Glutamatergic neuron (in vitro differentiated cells): ENCODE data around the gene SELENBP1. TPM values are rescaled to one million over a fixed set of nuclear protein-coding genes. Genes with fewer than 3 reads are reported as not detected.
A peak's percentile ranks its signal among the peaks of the same experiment; 100 is the strongest.

Experiments used
- DNase-seq: peaks from one replicate; pipeline ENCODE4 v3.0.0; 2022
- H3K27ac Mint-ChIP-seq: one replicate; pipeline ENCODE4 v1.8.0; 2020; ENCODE audit warnings: mild to moderate bottlenecking, mixed read lengths, inconsistent platforms; ENCODE audit not compliant: unreplicated experiment
- H3K27me3 Mint-ChIP-seq: one replicate; pipeline ENCODE4 v1.8.0; 2020; ENCODE audit warnings: mild to moderate bottlenecking, moderate library complexity, mixed read lengths, inconsistent platforms; ENCODE audit not compliant: unreplicated experiment
- H3K36me3 Mint-ChIP-seq: one replicate; pipeline ENCODE4 v1.8.0; 2020; ENCODE audit warnings: mild to moderate bottlenecking, mixed read lengths, inconsistent platforms; ENCODE audit not compliant: unreplicated experiment
- H3K4me1 Mint-ChIP-seq: one replicate; pipeline ENCODE4 v1.8.0; 2020; ENCODE audit warnings: mild to moderate bottlenecking, low read depth, mixed read lengths, inconsistent platforms; ENCODE audit not compliant: unreplicated experiment
- H3K4me3 Mint-ChIP-seq: one replicate; pipeline ENCODE4 v1.8.0; 2020; ENCODE audit warnings: mild to moderate bottlenecking, mixed read lengths, inconsistent platforms; ENCODE audit not compliant: unreplicated experiment
- H3K9me3 Mint-ChIP-seq: one replicate; pipeline ENCODE4 v1.8.0; 2020; ENCODE audit warnings: mild to moderate bottlenecking, moderate library complexity, mixed read lengths, inconsistent platforms; ENCODE audit not compliant: unreplicated experiment
- CTCF ChIP-seq: fragments of 200-600 bp; sonication (generic); IDR thresholded peaks from one replicate; pipeline ENCODE4 v1.5.0; 2021; ENCODE audit not compliant: partially characterized antibody, unreplicated experiment
- total RNA-seq: library from RNA; stranded (reverse); fragmentation: NEBNext Ultra II Directional; extraction: Animal tissue kit (Norgen Biotek cat#: 25700); gene quantifications from one replicate; pipeline ENCODE4 v1.2.1, GENCODE V29; 2021; ENCODE audit not compliant: unreplicated experiment

SELENBP1 gene
- total RNA-seq, 1 donor from 2014 or later: 2.9 TPM

- Mint-ChIP-seq H3K9me3 (peaks cover under 1% of the 10 kb centered on the region), H3K27me3 (no peaks in the 10 kb centered on the region), H3K36me3 (no peaks in the 10 kb centered on the region), H3K27ac (no peak overlapping the region), H3K4me3 (no peak overlapping the region), H3K4me1 (no peaks in the 10 kb centered on the region)
- no peak for DNase-seq
- TF ChIP-seq CTCF: no peak
Observed at GRCh38 chr1:151334822-151335221, 37.7 kb downstream of the SELENBP1 start.

GRCh38 chr1:151327903-151328674 lies 44.4 kb downstream of the SELENBP1 start:
- peak; percentile 56 for DNase-seq
- Mint-ChIP-seq H3K4me3 (peak overlapping the region; percentile 99), H3K27me3 (peaks cover 9% of the 10 kb centered on the region), H3K4me1 (peaks cover 25% of the 10 kb centered on the region), H3K9me3 (peaks cover 5% of the 10 kb centered on the region), H3K27ac (peak overlapping the region; percentile 93), H3K36me3 (no peaks in the 10 kb centered on the region)
- TF ChIP-seq CTCF: no peak

GRCh38 chr1:151327223-151327902 lies 45.1 kb downstream of the SELENBP1 start, which contains the start of gene PI4KB:
Gene PI4KB, minus strand, starts transcription at chr1:151327416. Its CDS starts 10,935 bp downstream, at chr1:151316481.
- H3K27me3 Mint-ChIP-seq: peaks cover 13% of the 10 kb centered on the region
- H3K4me3 Mint-ChIP-seq: peak within 1 kb of the TSS; percentile 99
- no peak for TF ChIP-seq CTCF
- no peaks in the 10 kb centered on the region for H3K36me3 Mint-ChIP-seq
- peaks cover 5% of the 10 kb centered on the region for H3K9me3 Mint-ChIP-seq
- peaks cover 25% of the 10 kb centered on the region for H3K4me1 Mint-ChIP-seq
- DNase-seq: peak; percentile 81
- H3K27ac Mint-ChIP-seq: peak within 1 kb of the TSS; percentile 96

- DNase-seq: peak; percentile 26
- peak overlapping the region; percentile 99 for H3K4me3 Mint-ChIP-seq
- H3K36me3 Mint-ChIP-seq: no peaks in the 10 kb centered on the region
- peaks cover 30% of the 10 kb centered on the region for H3K4me1 Mint-ChIP-seq
- TF ChIP-seq CTCF: no peak
- H3K27me3 Mint-ChIP-seq: peaks cover 13% of the 10 kb centered on the region
- peaks cover 5% of the 10 kb centered on the region for H3K9me3 Mint-ChIP-seq
- peak overlapping the region; percentile 96 for H3K27ac Mint-ChIP-seq
Observed at GRCh38 chr1:151326619-151327222, 45.8 kb downstream of the SELENBP1 start.
